ENCODE results near the gene NIP7.

DNA sequence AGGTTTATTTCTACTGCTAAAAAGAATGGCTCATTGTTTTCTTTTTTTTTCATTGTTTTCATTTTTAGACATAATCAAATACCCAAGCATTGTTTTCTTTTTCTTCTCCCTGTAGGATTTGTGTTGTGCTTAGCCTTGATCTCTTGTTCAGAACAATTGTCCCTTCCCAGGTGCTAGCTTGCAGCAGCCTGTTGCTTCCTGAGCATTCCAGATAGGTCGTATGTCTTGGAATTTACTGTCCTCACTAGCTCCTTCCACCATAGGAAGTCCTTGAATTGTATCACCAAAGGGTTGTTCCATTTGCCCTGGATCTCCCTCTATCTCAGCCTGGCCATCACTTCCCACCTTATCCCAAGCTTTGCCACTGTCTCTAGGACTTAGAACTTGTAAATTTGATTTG is 38.4 kb upstream of the NIP7 start:
- TF ChIP-seq EZH2phosphoT487 (IDR thresholded peaks at IDR 0.05; ENCODE audit: borderline replicate concordance, low read length) (no peak), EZH2 (IDR thresholded peaks at IDR 0.05; ENCODE audit: low read length, unreplicated experiment) (no peak)
- TF ChIP-seq, protein P1, sequence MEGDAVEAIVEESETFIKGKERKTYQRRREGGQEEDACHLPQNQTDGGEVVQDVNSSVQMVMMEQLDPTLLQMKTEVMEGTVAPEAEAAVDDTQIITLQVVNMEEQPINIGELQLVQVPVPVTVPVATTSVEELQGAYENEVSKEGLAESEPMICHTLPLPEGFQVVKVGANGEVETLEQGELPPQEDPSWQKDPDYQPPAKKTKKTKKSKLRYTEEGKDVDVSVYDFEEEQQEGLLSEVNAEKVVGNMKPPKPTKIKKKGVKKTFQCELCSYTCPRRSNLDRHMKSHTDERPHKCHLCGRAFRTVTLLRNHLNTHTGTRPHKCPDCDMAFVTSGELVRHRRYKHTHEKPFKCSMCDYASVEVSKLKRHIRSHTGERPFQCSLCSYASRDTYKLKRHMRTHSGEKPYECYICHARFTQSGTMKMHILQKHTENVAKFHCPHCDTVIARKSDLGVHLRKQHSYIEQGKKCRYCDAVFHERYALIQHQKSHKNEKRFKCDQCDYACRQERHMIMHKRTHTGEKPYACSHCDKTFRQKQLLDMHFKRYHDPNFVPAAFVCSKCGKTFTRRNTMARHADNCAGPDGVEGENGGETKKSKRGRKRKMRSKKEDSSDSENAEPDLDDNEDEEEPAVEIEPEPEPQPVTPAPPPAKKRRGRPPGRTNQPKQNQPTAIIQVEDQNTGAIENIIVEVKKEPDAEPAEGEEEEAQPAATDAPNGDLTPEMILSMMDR (conservative IDR thresholded peaks at IDR 0.05; ENCODE audit: low read depth, low read length), result no peak
